ENCODE data around the gene PSMD12.
A peak's percentile ranks its signal among the peaks of the same experiment; 100 is the strongest.

The PSMD12 gene

GRCh38 chr17:67386965-67387551 is 20.7 kb upstream of the PSMD12 start:
- DNase-seq (ENCODE audit: low spot score): peak; percentile 19

GRCh38 chr17:67385122-67385988 is 19.0 kb upstream of the PSMD12 start:
- DNase-seq (ENCODE audit: low spot score): no peak

- DNase-seq (ENCODE audit: low spot score): no peak
Observed at GRCh38 chr17:67381929-67382257, 15.5 kb upstream of the PSMD12 start.

- no peak for DNase-seq (ENCODE audit: low spot score)
Observed at GRCh38 chr17:67379251-67379630, 12.9 kb upstream of the PSMD12 start.

- DNase-seq (ENCODE audit: low spot score): peak; percentile 75
Observed at GRCh38 chr17:67378454-67379250, 12.3 kb upstream of the PSMD12 start.

GRCh38 chr17:67377488-67378453 is 11.4 kb upstream of the PSMD12 start:
- peak; percentile 78 for DNase-seq (ENCODE audit: low spot score)

GRCh38 chr17:67376737-67377487 is 10.5 kb upstream of the PSMD12 start, which contains the start of gene PITPNC1:
TSS of gene PITPNC1 (plus strand) at chr17:67377281.
- peak; percentile 86 for DNase-seq (ENCODE audit: low spot score)

- DNase-seq (ENCODE audit: low spot score): no peak
Observed at GRCh38 chr17:67376415-67376736, 10.0 kb upstream of the PSMD12 start.

GRCh38 chr17:67375716-67376115 is 9.3 kb upstream of the PSMD12 start:
- DNase-seq (ENCODE audit: low spot score): no peak

GRCh38 chr17:67375054-67375427 is 8.7 kb upstream of the PSMD12 start:
- DNase-seq (ENCODE audit: low spot score): no peak

- peak; percentile 81 for DNase-seq (ENCODE audit: low spot score)
Observed at GRCh38 chr17:67374329-67375053, 8.1 kb upstream of the PSMD12 start.

- no peak for DNase-seq (ENCODE audit: low spot score)
Observed at GRCh38 chr17:67372751-67373150, 6.4 kb upstream of the PSMD12 start.

GRCh38 chr17:67369676-67370075 is 3.3 kb upstream of the PSMD12 start:
- no peak for DNase-seq (ENCODE audit: low spot score)

GRCh38 chr17:67365738-67366192 is 612 bp downstream of the PSMD12 start:
- no peak for DNase-seq (ENCODE audit: low spot score)

GRCh38 chr17:67364847-67365737 is 1.3 kb downstream of the PSMD12 start:
- no peak for DNase-seq (ENCODE audit: low spot score)

GRCh38 chr17:67362173-67362572 is 4.2 kb downstream of the PSMD12 start:
- no peak for DNase-seq (ENCODE audit: low spot score)

GRCh38 chr17:67360880-67361279 is 5.5 kb downstream of the PSMD12 start:
- no peak for DNase-seq (ENCODE audit: low spot score)

GRCh38 chr17:67359960-67360791 is 6.2 kb downstream of the PSMD12 start:
- peak; percentile 30 for DNase-seq (ENCODE audit: low spot score)

Data from germinal center (tissue), 1 donor.